ENCODE results near the gene MSRB1. TPM values are rescaled to one million over a fixed set of nuclear protein-coding genes. Genes with fewer than 3 reads are reported as not detected.

MSRB1 gene
- total and polyA plus RNA-seq, 2 of the 8 experiments (the other 6 are each of a cell fraction or from before 2014, with no cell fraction given): 28.2 to 51.4 TPM

- TF ChIP-seq CHD7 (IDR thresholded peaks at IDR 0.05; ENCODE audit: insufficient replicate concordance, low read length) (no peak), EGR1 (IDR thresholded peaks at IDR 0.05; ENCODE audit: borderline replicate concordance, low read depth, low read length) (no peak), POLR2A (IDR thresholded peaks at IDR 0.05; ENCODE audit: control extremely low read depth in 1 of 2, low read depth in 2 of 2, low read length in 2 of 2) (no peak), FOSL1 (IDR thresholded peaks at IDR 0.05; ENCODE audit: insufficient read depth, low read depth, low read length) (no peak), MAX (IDR thresholded peaks at IDR 0.05) (no peak), HDAC6 (IDR thresholded peaks at IDR 0.05; ENCODE audit: low read depth, low read length) (no peak)
Observed at GRCh38 chr16:1908983-1909382, 34.0 kb downstream of the MSRB1 start (continued).

Data from H1 (cell line).